Liver (tissue), 9 donors: Measurements from ENCODE around the gene MAP7D3. TPM values are rescaled to one million over a fixed set of nuclear protein-coding genes. Genes with fewer than 3 reads are reported as not detected.

Experiments
- DNase-seq: peaks from one replicate; pipeline ENCODE4 v3.0.0-alpha.2; 2017; ENCODE audit warnings: low spot score
- H3K27ac ChIP-seq, 2 donors: one replicate each; pipeline ENCODE4 v1.7.0; 2013; ENCODE audit warnings: inconsistent platforms in 2 of 2, low read length in 2 of 2, control low read depth in 1 of 2, low read depth in 1 of 2, mild to moderate bottlenecking in 1 of 2
- H3K27me3 ChIP-seq, 4 donors: one replicate each; pipeline versions ENCODE4 v1.6.1 to v1.7.0; 2013; ENCODE audit warnings: low read length in 3 of 4, inconsistent platforms in 1 of 4, mild to moderate bottlenecking in 1 of 4, moderate library complexity in 1 of 4; ENCODE audit not compliant: control insufficient read depth in 4 of 4, insufficient read depth in 4 of 4
- H3K36me3 ChIP-seq, 4 donors: one replicate each; pipeline versions ENCODE4 v1.6.1 to v1.7.0; 2013; ENCODE audit warnings: low read length in 3 of 4, mild to moderate bottlenecking in 3 of 4, low read depth in 1 of 4, moderate library complexity in 1 of 4; ENCODE audit not compliant: control insufficient read depth in 4 of 4, insufficient read depth in 3 of 4
- H3K4me1 ChIP-seq, 4 donors: one replicate each; pipeline versions ENCODE4 v1.6.1 to v1.7.0; 2013; ENCODE audit warnings: low read length in 3 of 4, mild to moderate bottlenecking in 3 of 4, moderate library complexity in 1 of 4; ENCODE audit not compliant: control insufficient read depth in 4 of 4, insufficient read depth in 4 of 4
- H3K4me3 ChIP-seq, 3 donors: one replicate each; pipeline versions ENCODE4 v1.6.1 to v1.7.0; 2013; ENCODE audit warnings: low read length in 3 of 3, control low read depth in 1 of 3, low read depth in 1 of 3, mild to moderate bottlenecking in 1 of 3
- H3K9ac ChIP-seq, 2 donors: one replicate each; pipeline ENCODE4 v1.7.0; 2013; ENCODE audit warnings: low read length in 2 of 2, mild to moderate bottlenecking in 2 of 2, moderate library complexity in 2 of 2, control low read depth in 1 of 2, low read depth in 1 of 2
- H3K9me3 ChIP-seq, 4 donors: one replicate each; pipeline versions ENCODE4 v1.6.1 to v1.7.0; 2013; ENCODE audit warnings: low read length in 3 of 4; ENCODE audit not compliant: control insufficient read depth in 4 of 4
- CTCF ChIP-seq: fragments of 150-350 bp; IDR thresholded peaks from 2 replicates; pipeline ENCODE4 v1.5.1; 2017; ENCODE audit warnings: improper control_type of control experiment, low read depth, low read length; ENCODE audit not compliant: missing input control
- EGR1 ChIP-seq, 2 donors: IDR thresholded peaks; 2 replicates each; pipeline ENCODE4 v1.6.1; 2016 to 2018; ENCODE audit warnings: antibody characterized with exemption in 2 of 2, low read depth in 2 of 2
- FOXA1 ChIP-seq: IDR thresholded peaks from 2 replicates; pipeline ENCODE4 v1.6.1; 2016; ENCODE audit warnings: antibody characterized with exemption
- FOXA2 ChIP-seq: IDR thresholded peaks from 2 replicates; pipeline ENCODE4 v1.6.1; 2016; ENCODE audit warnings: antibody characterized with exemption
- GABPA ChIP-seq, 2 donors: IDR thresholded peaks in 1 of 2; conservative IDR thresholded peaks in 1 of 2; 2 replicates each; pipeline ENCODE4 v1.6.1; 2016; ENCODE audit warnings: antibody characterized with exemption in 2 of 2, mild to moderate bottlenecking in 1 of 2, moderate library complexity in 1 of 2
- HNF4G ChIP-seq: IDR thresholded peaks from 2 replicates; pipeline ENCODE4 v1.6.1; 2016; ENCODE audit warnings: antibody characterized with exemption
- JUND ChIP-seq, 2 donors: IDR thresholded peaks; 2 replicates each; pipeline ENCODE4 v1.6.1; 2016; ENCODE audit warnings: antibody characterized with exemption in 2 of 2
- NR2F2 ChIP-seq: IDR thresholded peaks from 2 replicates; pipeline ENCODE4 v1.6.1; 2016; ENCODE audit warnings: antibody characterized with exemption
- RAD21 ChIP-seq, 2 donors: IDR thresholded peaks; 2 replicates each; pipeline ENCODE4 v1.6.1; 2016; ENCODE audit warnings: antibody characterized with exemption in 2 of 2, mild to moderate bottlenecking in 2 of 2
- REST ChIP-seq: IDR thresholded peaks from 2 replicates; pipeline ENCODE4 v1.6.1; 2016; ENCODE audit warnings: antibody characterized with exemption, mild to moderate bottlenecking
- SP1 ChIP-seq: IDR thresholded peaks from 2 replicates; pipeline ENCODE4 v1.6.1; 2018; ENCODE audit warnings: antibody characterized with exemption, mild to moderate bottlenecking
- TAF1 ChIP-seq: conservative IDR thresholded peaks from 2 replicates; pipeline ENCODE4 v1.6.1; 2016; ENCODE audit warnings: antibody characterized with exemption, mild to moderate bottlenecking
- YY1 ChIP-seq: IDR thresholded peaks from 2 replicates; pipeline ENCODE4 v1.6.1; 2016; ENCODE audit warnings: antibody characterized with exemption, mild to moderate bottlenecking
- ZBTB33 ChIP-seq: IDR thresholded peaks from 2 replicates; pipeline ENCODE4 v1.6.1; 2016; ENCODE audit warnings: antibody characterized with exemption
- WGBS: extraction: QIAGEN DNeasy Blood & Tissue Kit; methylation state at CpG from one replicate; pipeline ENCODE4 v1.1.7; 2013; 5-methylcytosine and 5-hydroxymethylcytosine counted together
- polyA plus RNA-seq, 2 donors: library from polyadenylated mRNA; stranded (reverse) in 1 of 2; unstranded in 1 of 2; fragments of 200-250 nt in 1 of 2; fragments of >200 nt in 1 of 2; fragmentation: Nextera tagmentation in 1 of 2; extraction: Ambion mirVana in 1 of 2; gene quantifications; one replicate each; pipeline versions ENCODE4 v1.2.1 to v1.2.3, GENCODE V29; 2013 to 2015
- total RNA-seq, 2 donors: library from RNA; depleted of rRNA; stranded (reverse); fragments of >200 nt; gene quantifications; one replicate each; pipeline ENCODE4 v1.2.3, GENCODE V29; 2014
- TF ChIP-seq, protein P1 (sequence below): IDR thresholded peaks from 2 replicates; pipeline ENCODE4 v1.6.1; 2016; ENCODE audit warnings: antibody characterized with exemption
- donor health status: healthy.
- donor health status: healthy.
- donor health status: healthy.
- donor health status: healthy.
- donor health status: healthy.

The MAP7D3 gene
- total and polyA plus RNA-seq, 4 donors = 1.6 to 4.4 (median 3.1) TPM

- no peak for DNase-seq
- Histone ChIP-seq H3K36me3 (no peaks in the 10 kb centered on the region), H3K27me3 (no peaks in the 10 kb centered on the region), H3K27ac (no peak overlapping the region), H3K9ac (no peak overlapping the region), H3K4me1 (no peaks in the 10 kb centered on the region), H3K9me3 (no peaks in the 10 kb centered on the region), H3K4me3 (no peak overlapping the region)
- 73% methylated on average over 5 of the region's 5 CpGs for WGBS
- TF ChIP-seq JUND (IDR thresholded peaks at IDR 0.05) (no peak), TAF1 (no peak), FOXA2 (no peak), EGR1 (IDR thresholded peaks at IDR 0.05; ENCODE audit: low read depth in 2 of 2) (no peak), ZBTB33 (no peak), GABPA (IDR thresholded peaks at IDR 0.05 in 1 of 2, conservative IDR thresholded peaks at IDR 0.05 in 1 of 2) (no peak), HNF4G (no peak), CTCF (no peak)
These were observed 40.4 kb downstream of the MAP7D3 start for GRCh38 chrX:136210806-136211205.

GRCh38 chrX:136210243-136210642 lies 41.0 kb downstream of the MAP7D3 start:
- no peaks in the 10 kb centered on the region for H3K36me3 ChIP-seq
- WGBS = 64% methylated on average over 7 of the region's 7 CpGs
- no peak overlapping the region for H3K27ac ChIP-seq
- H3K9ac ChIP-seq = no peak overlapping the region
- H3K4me3 ChIP-seq = no peak overlapping the region
- H3K9me3 ChIP-seq = no peaks in the 10 kb centered on the region
- TF ChIP-seq YY1 (no peak), REST (no peak), TAF1 (no peak)
- DNase-seq = no peak
- no peaks in the 10 kb centered on the region for H3K27me3 ChIP-seq
- no peaks in the 10 kb centered on the region for H3K4me1 ChIP-seq

DNA sequence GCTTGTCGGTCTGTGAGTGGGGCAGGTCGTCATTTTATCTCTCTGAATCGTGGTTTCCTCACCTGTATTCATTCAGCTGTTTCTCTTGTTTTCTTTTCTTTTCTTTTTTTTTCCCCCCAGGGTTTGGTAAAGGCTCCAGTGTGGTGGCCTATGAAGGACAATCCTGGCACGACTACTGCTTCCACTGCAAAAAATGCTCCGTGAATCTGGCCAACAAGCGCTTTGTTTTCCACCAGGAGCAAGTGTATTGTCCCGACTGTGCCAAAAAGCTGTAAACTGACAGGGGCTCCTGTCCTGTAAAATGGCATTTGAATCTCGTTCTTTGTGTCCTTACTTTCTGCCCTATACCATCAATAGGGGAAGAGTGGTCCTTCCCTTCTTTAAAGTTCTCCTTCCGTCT lies 41.4 kb downstream of the MAP7D3 start:
- Histone ChIP-seq H3K9me3 (no peaks in the 10 kb centered on the region), H3K4me1 (no peaks in the 10 kb centered on the region), H3K27me3 (no peaks in the 10 kb centered on the region), H3K4me3 (no peak overlapping the region), H3K36me3 (no peaks in the 10 kb centered on the region), H3K27ac (no peak overlapping the region), H3K9ac (no peak overlapping the region)
- no peak for DNase-seq
- WGBS = 60% methylated on average over 9 of the region's 9 CpGs
- TF ChIP-seq RAD21 (IDR thresholded peaks at IDR 0.05) (no peak), CTCF (no peak), EGR1 (IDR thresholded peaks at IDR 0.05; ENCODE audit: low read depth in 2 of 2) (no peak), ZBTB33 (no peak), FOXA2 (no peak), SP1 (no peak), TAF1 (no peak), HNF4G (no peak), YY1 (no peak), FOXA1 (no peak), JUND (IDR thresholded peaks at IDR 0.05) (no peak), NR2F2 (no peak)
- TF ChIP-seq, protein P1, sequence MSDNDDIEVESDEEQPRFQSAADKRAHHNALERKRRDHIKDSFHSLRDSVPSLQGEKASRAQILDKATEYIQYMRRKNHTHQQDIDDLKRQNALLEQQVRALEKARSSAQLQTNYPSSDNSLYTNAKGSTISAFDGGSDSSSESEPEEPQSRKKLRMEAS = no peak
